Measurements from ENCODE around the gene PLD5.

PLD5 gene

DNA sequence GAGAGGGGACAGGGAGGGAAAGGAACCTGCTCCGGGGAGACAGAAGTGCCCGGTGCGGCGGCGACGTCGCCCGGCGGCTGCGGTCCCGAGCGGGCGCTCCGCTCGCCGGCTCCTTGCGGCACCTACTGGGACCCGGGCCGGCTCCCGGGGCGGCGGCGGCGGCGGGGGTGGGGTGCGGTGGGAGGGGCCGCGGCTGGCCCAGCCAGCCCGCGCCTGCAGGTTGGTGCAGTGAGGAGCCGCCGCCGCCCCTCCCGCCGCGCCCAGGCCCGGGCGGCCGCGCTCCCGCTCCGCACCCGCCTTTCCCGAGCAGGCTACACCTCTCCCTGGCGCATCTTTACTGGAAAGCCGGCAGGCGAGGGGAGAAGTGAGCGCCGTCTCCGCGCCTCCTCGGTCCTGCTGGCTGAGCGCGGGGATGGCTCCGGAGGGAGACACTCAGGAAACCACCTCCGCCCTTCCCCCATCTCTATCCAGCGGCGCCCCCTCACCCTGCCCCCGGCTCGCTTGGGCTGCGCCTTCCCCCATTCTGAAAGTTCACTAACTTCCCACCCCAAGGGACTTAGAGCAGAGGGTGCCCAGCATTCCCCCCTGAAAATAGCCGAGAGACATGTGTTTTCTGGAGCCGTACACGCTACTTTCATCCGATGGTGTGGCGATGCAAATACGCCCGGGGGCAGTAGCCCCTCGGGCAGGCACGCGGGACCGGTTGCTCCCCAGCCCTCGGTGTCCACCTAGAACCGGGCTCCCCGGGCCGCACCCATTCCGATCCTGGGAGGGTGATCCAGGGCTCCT, at the start of gene PLD5:
PLD5 (minus strand) TSS at position 127 of the 789 bp plus-strand sequence.
- DNase-seq (ENCODE audit: low read depth), result no peak

DNA sequence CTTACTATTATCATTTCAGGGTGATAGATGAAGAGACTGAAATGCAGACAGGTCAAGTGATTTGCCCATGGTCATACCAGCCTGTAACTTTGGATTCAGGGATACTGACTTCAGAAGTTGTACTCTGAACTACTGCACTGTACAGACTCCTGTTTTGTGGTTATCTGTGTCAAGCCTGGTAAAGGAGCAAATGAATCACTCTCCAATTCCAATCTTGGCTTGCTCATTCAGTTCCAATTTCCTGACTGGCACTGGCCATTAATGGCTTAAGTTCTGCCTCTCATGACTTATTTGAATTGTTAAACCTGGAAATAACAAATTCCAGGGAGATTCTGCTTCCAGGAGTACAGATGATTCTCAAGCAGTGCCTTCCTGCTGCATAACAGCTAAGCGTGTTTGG, 45.4 kb upstream of the PLD5 start:
- DNase-seq (ENCODE audit: low read depth), result no peak

DNA sequence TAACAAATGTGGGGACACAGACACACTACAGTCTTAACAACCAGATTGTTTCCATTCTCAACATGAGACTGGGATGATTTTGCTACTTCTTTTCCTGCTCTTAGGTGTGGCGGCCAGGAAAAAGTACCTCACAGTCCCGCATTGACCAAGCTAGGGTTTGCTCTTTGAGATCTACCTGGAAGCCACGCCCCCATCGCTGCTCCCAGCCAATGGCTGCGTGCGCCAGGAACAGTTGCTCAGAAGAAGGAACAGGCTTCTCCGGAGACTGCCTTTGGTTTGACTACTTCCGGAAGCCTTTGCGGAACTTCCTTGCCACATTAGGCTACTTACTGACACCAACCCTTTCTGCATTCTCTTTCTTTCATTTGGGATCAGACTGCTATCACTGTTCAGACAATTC, 44.2 kb upstream of the PLD5 start:
- no peak for DNase-seq (ENCODE audit: low read depth)

DNA sequence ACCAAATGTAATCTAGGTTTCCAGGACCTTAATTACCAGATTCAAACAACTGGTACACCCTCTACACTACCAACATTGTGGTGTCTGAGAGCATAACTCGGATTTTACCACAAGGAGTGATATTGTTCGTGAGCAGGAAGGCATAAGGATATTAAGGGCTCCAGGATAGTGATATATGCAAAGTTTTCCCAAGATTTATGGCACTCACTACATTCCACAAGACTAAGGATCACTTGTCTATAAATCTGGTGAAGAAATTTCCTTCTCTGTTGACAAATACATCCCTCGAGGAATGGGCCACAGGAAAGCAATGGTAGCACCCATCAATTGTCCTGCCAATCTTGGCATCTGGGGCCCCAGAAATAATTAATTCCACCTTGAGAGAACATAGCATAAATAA, 43.1 kb upstream of the PLD5 start:
- no peak for DNase-seq (ENCODE audit: low read depth)

DNA sequence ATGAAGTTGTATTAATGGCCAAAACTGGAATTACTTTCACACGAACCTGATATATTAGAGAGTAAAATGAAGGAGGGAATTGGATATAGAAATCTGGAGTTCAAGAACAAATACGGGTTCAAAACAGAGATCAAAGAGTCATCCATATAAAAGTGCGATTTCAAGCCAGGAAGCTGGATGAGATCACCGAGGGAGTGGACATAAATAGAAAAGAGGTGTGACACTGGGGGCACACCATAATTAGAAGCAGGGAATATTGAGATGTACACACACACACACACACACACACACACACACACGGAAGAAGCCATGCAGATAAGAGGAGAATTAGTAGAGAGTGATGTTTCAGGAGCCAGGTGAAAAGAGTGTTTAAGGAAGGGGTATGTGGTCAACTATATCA, 32.3 kb upstream of the PLD5 start:
- DNase-seq (ENCODE audit: low read depth), result no peak

DNA sequence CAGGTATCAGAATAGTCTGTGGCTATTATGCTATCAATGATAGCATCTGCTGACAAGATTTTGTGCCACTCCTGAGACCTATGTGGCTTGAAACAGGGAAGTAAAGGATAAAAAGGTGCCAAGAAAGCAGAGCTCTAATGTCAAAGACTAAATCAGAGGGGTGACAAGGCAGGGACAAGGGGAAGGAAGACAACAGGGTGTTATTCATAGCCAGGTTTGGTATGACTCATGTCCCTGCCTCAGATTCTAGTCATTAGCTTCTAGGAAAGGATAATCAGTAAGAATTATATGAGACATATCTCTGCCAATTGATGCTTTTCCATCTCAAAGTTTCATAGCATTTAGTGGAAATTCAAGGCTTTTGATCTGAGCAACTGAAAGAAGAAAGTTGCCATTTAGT, 31.8 kb upstream of the PLD5 start:
- no peak for DNase-seq (ENCODE audit: low read depth)

DNA sequence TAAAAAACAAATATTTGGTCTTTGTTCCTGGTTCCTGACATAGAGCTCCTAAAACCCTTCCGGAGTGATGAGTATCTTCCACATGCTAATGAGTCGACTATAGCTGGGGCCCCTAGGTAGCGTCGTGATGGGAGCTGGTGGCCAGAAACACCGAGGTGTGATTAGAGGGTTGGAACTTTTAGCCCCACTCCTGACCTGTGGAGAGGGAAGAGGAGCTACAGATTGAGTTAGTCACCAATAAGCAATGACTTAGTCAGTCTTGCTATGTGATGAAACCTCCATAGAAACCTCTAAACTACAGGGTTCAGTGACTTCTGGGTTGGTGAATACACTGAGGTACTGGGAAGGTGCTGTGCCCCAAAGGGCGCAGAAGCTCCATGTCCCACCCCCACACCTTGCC, 30.1 kb upstream of the PLD5 start:
- DNase-seq (ENCODE audit: low read depth), result no peak

DNA sequence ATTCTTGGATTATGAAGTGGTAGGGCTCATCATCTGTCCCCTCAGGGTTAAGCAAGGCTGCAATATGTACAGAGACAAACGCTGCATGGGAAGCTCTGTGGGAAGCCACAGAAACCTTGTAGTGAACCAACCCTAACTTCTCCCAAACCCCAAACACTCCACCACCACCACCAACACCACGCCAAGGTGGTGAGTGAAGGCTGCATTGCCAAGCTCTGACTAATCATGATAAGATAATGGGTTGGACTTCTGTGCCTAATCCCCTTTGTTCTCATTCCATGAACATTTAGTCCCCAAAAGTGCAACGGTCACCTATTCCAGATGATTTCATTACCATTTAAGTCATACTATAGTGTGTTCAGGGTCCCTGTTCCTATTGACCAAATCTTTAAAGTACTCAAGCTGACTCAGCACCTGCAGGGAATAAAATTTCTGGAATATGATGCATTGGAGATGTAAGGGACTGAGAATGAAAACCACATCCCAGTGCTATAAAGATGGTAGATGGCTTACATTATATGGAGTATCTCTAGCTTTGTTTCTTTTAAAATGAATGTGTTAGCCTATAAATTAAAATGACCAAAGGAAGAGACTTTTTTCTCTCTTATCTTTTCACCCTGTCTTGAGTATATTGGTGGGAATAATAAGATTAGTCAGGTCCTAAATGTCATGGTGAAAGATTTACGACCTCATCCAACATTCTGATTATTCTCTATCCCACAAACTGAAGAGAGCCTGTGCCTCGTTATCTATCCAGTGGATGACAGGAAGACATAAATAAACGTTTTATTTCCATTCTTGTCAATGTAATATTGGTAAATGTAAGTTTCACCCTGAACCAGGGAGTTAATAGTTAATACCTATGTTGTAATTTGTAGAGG, 22.6 kb upstream of the PLD5 start:
- no peak for DNase-seq (ENCODE audit: low read depth)

DNA sequence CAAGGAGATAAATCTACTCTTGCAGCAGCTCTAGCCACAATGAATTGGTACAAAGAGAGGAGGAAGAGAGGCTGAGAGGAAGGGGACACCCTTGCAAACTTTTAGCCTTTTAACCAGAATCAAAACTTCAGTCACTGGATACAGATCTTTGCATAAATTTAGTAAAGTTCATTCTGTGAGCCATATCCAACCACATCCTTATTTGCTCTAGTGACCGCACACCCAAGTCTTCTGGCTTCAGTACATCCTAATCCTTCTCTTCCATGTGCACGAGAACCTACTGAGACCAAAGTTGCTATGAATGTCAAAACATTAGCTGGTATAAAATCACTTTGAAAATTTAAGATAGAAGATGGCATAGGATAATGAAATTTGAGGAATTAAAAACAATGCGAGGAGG, 21.9 kb upstream of the PLD5 start:
- DNase-seq (ENCODE audit: low read depth), result no peak

DNA sequence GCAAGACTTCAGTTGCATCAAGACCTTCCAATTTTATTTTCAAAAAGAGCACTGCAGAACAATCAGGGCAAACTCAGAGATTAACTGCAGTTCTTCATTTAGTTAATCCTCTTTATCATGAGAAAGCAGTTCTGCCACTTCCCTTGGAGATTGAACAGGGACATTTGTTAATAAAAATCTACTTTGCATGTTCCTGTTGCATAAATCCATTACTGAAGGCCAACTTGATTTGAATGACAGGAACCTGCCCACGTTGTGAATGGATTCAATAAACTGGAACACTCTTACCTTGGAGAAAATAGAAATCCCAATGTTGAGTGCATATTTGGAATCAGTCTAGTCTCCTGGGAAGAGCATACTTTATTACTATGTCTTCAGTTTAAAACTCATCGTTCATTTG, 19.6 kb upstream of the PLD5 start:
- DNase-seq (ENCODE audit: low read depth), result no peak

DNA sequence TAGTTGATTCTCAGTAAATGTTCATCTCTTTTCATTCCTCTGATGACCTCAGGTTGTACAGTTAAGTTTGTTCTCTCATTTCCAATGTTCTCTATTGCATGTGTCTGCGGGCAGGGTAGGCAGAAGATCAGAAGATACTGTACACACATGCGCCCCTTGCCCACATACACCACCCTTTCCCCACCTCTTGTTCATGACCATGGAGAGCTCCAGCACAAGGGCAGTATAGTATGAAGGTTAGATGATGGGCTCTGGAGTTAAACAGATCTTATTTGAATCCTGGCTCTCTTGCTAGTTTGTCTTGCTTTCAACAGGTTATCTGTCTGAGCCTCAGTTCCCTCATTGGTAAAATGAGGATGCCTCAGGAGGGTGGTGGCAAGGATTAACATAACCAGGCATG, 17.8 kb upstream of the PLD5 start:
- no peak for DNase-seq (ENCODE audit: low read depth)

DNA sequence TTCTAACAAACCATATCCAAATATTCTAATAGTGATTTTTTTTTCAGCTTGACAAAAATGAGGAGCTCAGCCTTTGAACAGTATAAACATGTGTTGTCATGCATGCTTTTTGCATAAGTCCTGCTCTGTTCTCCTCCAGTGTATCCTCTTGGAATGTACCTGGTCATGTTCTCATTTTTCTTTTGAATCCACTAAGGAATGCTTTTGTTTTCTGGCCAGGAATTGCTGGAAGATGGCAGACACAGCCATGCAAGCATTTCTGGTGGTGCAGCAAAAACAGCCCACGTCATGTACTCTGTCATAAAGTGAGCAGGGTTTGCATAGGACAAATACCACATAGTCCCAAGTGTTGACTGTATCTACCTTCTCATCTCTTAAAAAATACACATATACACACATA, 11.5 kb upstream of the PLD5 start:
- no peak for DNase-seq (ENCODE audit: low read depth)

DNA sequence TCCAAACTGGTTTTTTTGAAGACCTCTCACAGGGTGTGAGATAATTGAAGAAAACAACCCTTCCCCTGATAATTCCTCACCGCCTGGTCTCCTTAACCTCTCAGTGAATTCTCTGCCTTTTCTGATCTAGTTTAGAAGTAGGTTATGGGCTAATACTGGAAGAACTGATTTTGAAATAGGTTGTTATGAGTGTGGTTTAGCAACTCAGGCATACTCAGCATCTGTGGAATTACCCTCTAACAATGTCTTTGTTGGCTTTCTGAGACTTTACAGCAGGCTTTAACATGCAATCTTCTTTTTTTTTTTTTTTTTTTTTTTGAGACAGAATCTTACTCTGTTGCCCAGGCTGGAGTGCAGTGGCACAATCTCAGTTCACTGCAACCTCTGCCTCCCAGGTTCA, 10.3 kb upstream of the PLD5 start:
- no peak for DNase-seq (ENCODE audit: low read depth)

DNA sequence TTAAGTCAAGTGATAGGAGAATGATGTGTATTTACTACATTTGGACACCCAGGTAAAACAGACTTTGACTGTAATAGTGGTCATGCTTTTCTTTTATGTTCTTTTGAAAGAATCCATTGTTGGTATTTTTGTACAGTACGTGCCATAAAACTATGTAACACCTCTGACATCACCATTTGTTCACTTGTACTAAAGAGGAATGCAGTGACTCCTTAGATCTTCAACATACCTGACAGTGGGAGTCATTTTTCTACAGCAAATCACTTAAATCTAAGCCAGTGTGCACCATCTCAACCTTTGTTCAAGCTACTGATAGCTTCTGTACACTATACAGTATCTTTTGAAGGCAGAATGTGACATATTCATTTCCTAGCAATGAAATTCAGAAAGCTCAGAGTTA, 6.3 kb upstream of the PLD5 start:
- DNase-seq (ENCODE audit: low read depth), result no peak

DNA sequence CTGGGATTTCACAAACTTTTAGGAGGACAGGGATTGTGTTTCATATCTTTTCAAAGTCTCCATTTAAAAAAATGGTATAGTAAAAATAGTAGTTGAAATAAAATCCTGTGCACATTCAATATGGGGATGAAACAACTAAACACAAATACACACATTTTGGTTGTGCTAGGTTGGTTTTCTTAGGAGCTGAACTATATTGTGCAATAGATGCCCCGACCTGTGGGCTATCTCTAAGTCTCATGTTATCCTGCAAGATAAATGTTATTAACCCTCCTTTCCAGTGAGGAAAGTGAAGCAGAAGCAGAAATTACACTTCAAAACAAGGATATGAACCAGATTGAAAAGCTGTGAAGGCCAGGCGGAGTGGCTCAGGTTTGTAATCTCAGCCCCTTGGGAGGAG, 1.3 kb upstream of the PLD5 start:
- DNase-seq (ENCODE audit: low read depth), result no peak

DNA sequence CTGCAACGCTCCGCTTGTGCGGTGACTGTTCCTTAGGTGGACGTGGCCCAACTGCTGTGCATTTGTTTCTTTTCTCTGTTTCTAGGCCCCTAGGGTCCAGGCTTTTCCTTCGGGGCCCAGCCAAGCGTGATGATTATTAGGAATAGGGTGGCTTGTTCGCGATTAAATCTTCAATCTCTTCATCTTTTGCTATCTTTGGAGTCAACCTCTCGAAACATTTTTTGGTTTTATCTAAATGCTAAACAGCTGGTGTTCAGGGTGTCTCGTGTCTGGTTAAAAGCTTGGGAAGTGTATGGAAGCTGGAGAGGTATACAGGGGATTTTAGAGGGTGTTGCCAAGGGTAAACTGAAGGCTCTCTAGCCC, 844 bp upstream of the PLD5 start:
- no peak for DNase-seq (ENCODE audit: low read depth)

DNA sequence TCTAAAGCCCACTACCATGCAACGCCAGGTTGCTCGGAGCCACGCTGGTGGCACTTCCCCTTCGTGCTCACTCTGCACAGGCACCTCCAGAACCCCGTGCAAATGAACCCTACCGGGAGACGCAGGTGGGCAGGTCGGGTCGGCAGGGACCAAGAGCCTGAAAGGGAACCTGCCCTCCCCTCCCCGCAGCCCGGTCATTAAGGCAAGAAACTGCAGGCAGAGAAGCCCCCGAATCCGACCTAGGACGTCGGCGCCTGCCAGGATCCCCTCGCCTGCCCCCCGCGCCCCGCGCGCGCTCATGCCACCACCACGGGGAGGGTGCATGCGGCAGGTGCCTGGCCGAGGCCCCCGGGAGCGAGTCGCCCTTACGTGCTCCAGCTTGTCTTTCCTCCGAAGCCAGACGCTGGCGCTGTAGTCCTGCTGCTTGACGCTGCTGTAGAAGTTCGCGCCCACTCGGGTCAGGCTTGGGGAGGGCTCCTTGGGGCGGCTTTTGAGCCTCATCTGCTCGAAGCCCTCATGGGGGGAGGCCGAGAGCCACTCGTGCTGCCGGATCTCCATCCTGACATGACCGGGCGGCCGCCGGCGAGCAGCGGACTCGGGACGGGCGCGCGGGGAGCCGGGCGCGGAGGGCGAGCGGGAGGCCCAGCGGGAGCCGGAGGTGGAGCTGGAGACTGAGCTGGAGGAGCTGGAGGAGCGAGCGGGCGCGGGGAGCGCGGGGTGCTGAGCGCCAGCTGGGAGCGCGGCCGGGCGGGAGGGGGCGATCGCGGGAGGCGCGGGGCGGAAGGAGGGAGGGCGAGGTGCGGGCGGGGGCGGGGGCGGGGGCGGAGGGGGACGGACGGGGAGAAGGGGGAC, 552 bp downstream of the PLD5 start:
- DNase-seq (ENCODE audit: low read depth), result no peak

DNA sequence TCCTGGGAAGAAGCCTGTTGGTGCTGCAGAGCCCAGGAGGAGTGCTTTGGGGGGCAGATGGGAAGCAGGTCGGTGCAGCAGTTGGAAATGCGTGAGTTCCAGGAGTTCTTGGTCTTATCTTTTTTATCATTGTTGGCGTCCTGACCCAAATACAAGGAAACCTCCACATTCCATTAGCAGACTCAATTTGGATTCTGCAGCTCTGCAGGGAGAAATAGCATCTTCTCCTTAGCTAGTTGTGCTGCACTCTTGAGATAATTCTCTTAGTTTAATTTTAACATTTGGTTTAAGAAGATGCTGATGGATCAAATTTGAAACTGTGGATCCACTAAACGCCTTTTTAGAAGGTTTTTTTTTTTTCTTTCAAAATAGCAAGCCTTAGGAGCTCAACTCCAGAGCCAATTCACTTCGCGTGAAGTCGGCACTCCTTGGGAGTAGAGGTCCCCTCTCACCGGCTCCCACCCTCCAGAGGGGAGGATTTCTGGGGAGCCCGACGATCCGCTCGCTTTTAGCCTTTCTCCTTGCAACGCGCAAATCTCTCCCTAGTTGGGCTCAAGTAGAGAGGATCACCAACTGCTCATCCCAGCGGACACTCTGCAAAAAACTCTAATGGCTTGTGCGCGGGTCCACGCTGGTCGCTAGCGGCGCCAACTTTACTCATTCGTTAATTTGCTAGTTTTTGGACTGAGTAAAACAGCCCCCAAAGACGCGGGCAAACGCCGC, 1.3 kb downstream of the PLD5 start:
- DNase-seq (ENCODE audit: low read depth), result no peak

DNA sequence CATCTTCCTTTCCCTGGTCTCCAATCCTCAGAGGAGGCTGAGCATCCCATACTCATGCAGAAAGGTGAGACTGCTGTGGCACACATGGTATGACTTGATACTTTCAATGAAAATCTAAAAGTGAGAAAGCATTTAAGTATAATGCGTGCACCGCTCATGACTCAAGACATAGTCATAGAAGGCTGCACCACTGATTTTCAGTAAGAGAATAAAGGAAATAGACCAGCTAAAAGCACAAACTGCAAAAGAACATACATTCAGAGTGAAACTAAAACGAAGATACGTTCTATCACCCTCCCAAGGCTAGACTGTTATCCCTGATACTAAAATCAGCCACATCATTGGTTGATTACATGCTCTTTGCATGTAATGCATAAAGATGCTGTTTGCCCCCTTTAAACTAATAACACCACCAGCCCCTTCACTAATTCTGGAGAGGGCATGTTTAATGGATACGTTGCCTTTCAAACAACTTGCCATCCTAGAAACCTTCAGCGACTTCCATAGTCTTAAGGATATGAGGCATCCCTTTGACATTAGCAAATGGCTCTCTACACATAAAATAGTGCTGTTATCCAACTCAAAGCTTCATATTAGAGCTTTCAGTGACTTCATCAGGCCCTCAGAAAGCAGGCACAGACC, 2.1 kb downstream of the PLD5 start:
- DNase-seq (ENCODE audit: low read depth), result no peak

DNA sequence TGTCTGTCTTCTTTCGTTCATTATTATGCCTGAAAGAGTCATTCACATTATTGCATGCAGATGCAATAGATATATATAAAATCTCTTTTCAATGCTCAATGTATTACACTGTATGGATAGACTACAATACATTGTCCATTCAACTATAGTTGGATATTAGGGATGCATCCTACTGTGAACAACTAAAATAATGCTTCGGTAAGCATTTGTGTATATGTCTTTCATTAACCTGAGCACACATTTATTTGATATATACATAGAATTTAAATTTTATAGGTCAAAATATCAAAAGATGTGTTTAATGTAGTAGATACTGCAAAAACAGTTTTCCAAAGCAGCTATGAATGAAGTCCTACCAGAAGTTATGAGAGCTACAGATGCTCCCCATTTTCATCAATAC, 8.9 kb downstream of the PLD5 start:
- DNase-seq (ENCODE audit: low read depth), result no peak

DNA sequence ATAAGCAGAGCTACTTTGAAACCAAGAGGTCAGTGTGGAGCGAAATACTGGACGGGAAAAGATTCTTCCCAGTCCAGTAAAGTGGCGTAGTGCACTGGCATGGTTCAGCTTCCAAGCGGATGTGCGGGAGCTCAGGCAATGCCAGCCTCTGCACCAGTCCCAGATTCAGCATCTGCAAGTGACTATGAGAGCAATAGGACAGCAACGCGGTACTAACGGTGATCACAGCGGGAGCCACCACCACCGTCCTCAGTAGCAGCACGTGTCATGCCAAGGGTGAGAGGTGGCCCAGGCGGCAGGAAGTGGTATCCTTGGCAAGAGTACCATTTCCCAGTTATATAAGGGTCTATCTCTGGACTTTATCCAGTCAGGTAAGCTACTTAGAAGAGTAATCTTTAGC, 17.8 kb downstream of the PLD5 start:
- DNase-seq (ENCODE audit: low read depth), result no peak

DNA sequence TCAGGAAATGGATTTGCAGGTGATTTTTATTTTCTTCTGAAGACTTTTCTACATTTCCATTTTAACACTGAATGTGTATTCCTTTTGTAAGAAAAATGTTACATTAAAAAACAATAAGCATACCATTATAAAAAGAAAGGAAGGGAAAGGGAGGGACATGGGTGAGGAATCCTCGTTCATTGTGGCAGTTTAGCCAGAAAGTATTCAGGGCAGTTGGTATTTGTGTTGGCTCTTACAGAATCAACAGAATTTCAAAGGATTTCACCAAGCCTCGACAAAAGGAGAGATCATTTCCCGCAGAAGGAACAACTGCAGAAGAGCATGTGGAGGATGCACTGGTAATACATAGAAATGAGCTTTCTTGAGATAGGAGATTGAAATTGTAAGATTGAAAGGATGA, 35.0 kb downstream of the PLD5 start:
- no peak for DNase-seq (ENCODE audit: low read depth)

All from stimulated activated CD8-positive, alpha-beta memory T cell treated with anti-CD3 and anti-CD28 coated beads, Interleukin-12 subunit alpha, Interleukin-12 subunit beta, amount 100 ng/mL, for 4 hours (primary cell).